Urinary bladder (tissue), 4 donors: ENCODE results near the gene PPM1F. TPM values are rescaled to one million over a fixed set of nuclear protein-coding genes. Genes with fewer than 3 reads are reported as not detected.
"Not testable (repeated sequence)": the region's sequence is repeated elsewhere in the genome, so short reads cannot be mapped to it uniquely, and the experiment has no call there.

Experiments used
- DNase-seq: peaks from one replicate; pipeline ENCODE4 v3.0.0-alpha.2; 2015; ENCODE audit errors: extremely low spot score
- H3K27ac ChIP-seq: one replicate; pipeline ENCODE4 v1.5.1; 2013; ENCODE audit warnings: low read depth, mild to moderate bottlenecking, moderate library complexity
- H3K36me3 ChIP-seq: one replicate; pipeline ENCODE4 v1.6.1; 2013; ENCODE audit warnings: mild to moderate bottlenecking, moderate library complexity; ENCODE audit not compliant: insufficient read depth
- H3K4me1 ChIP-seq: one replicate; pipeline ENCODE4 v1.6.1; 2013; ENCODE audit warnings: mild to moderate bottlenecking, moderate library complexity; ENCODE audit not compliant: insufficient read depth
- H3K4me3 ChIP-seq: one replicate; pipeline ENCODE4 v1.5.1; 2013; ENCODE audit warnings: low read depth, low read length
- WGBS: extraction: QIAGEN DNeasy Blood & Tissue Kit; methylation state at CpG from one replicate; pipeline ENCODE4 v1.1.7; 2013; 5-methylcytosine and 5-hydroxymethylcytosine counted together
- polyA plus RNA-seq: library from polyadenylated mRNA; stranded (reverse); fragments of 200-250 nt; gene quantifications from one replicate; pipeline ENCODE4 v1.2.3, GENCODE V29; 2013
- total RNA-seq: library from RNA; depleted of rRNA; stranded (reverse); fragments of >200 nt; gene quantifications from one replicate; pipeline ENCODE4 v1.2.3, GENCODE V29; 2014
- donor health status: healthy with polysubstance abuse.
- donor health status: healthy.

Gene PPM1F
- total and polyA plus RNA-seq, 2 donors, result 30.8 to 35.4 TPM

DNA sequence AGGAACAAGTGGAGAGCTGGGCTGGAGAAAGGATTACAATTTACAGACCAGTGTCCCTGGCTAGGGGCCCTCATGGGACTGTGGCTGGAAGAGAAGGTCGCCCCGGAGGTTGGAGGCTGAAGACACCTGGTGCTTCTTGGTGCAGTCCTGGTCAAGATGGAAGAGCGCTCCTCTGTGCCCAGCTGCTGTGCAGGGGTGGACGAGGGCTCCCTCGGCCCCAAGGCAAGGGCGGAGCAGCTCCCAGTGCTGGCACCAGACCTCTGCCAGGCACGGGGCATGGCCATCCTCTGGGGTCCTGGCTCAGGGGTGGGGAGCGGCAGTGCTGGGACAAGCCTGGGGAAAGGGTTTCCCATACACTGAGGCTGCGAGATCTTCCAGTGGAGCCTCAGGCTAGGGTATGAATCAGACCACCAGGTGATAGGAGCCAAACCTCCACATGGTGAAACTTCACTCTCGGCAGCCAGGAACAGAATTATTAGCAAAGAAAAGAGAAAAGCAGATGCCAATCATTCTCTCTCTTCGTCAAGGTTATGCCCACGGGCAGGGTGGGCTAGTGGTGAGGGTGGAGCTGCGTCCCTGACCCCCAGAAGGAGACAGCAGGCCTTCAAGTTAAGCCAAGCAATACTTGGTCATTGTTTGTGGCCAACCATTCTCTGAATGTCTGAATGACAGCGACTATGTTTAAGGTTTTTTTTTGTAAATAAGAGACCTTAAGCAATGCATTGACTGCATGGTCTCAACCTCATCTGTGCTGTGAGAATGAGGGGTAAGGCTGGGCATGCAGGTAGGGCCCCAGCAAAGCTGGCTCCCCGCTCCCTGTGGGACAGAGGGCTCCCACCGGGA, 32.1 kb downstream of the PPM1F start:
- H3K4me1 ChIP-seq, result no peaks in the 10 kb centered on the region
- 88% methylated on average over 16 of the region's 16 CpGs for WGBS
- H3K4me3 ChIP-seq, result no peak overlapping the region
- no peak for DNase-seq
- H3K27ac ChIP-seq, result no peak overlapping the region
- H3K36me3 ChIP-seq, result no peaks in the 10 kb centered on the region

DNA sequence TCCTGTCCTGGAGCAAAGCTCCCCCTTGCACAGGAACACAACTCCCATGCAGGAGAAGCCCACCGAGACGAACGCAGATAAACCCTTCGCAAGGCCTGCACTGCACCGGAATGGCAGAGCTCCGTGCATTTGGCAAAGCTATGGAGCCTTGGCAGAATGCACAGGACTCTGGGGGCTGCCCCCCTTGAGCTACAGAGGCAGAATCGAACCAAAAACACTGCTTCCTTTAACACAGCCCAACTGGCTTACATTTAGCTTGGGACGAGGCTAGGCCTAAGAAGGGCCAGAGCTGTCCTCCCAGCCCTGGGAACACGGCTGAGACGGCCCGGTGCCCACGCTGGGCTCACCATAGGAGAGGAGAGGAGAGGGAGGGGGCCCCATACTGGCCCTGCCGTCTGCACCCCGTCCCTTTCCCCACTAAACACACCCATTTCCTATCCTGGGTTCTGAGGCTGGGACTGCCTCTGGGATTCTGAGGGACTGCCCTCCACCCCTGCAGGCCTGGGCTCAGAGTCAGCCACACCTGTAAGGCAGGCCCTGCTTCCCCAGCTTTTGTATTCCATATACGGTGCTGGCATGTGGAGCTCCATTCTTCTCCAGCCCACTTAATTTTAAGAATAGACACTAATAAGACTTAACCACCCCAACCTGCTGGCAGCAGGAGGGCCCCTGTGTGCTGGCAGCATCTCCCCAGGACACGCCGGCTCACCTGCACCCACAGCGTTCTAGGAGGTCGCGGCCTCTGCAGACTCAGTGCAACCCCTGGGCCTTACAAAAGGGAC, 32.9 kb downstream of the PPM1F start:
- Histone ChIP-seq H3K27ac (no peak overlapping the region), H3K4me1 (no peaks in the 10 kb centered on the region), H3K4me3 (no peak overlapping the region), H3K36me3 (no peaks in the 10 kb centered on the region)
- DNase-seq, result no peak
- 81% methylated on average over 20 of the region's 20 CpGs for WGBS

DNA sequence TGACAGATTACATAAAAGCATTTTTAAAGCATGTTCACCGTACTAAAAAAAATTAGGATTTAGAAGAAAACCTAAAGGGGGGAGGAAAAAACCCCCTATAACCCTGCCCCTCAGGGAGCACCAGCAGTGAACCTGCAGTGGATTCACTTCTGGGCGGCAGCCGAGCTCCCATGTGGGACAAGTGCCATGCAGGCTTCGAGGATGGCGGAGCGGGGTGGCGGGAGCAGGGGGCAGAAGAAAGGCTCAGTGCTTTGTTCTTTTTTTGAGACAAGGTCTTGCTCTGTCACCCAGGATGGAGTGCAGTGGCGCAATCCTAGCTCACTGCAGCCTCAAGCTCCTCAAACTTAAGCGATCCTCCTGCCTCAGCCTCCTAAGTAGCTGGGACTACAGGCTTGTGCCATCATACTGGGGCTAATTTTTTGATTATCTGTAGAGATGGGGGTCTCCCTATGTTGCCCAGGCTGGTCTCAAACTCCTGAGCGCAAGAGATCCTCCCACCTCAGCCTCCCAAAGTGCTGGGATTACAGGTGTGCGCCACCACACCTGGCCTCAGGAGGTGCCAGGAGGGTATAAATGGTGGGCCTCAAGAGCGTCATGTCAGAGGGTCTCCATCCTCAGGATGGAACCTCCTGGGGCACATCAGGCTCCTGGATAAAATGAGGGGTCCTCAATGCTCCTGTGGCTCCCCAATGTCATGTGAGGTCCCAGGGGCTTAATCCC, 34.0 kb downstream of the PPM1F start:
- DNase-seq, result no peak
- Histone ChIP-seq H3K4me3 (no peak overlapping the region), H3K4me1 (no peaks in the 10 kb centered on the region), H3K27ac (no peak overlapping the region), H3K36me3 (no peaks in the 10 kb centered on the region)
- 95% methylated on average over 12 of the region's 12 CpGs for WGBS

DNA sequence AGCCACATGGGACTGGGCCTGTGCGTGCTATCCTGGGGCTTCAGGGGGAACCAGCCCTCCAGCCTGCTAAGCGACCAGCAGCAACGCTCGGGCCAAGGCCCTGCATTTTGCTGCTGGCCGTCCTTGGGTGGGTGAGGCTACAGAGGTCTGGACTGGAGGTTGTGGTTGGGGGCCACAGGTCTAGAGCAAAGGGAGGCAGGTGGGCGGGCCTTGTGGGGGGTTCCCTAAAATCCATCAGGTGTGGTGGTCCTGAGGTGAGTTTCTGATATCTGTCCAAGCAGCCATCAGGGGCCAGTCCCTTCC, 34.7 kb downstream of the PPM1F start:
- Histone ChIP-seq H3K4me1 (no peaks in the 10 kb centered on the region), H3K4me3 (no peak overlapping the region), H3K27ac (no peak overlapping the region), H3K36me3 (no peaks in the 10 kb centered on the region)
- 87% methylated on average over 6 of the region's 6 CpGs for WGBS
- DNase-seq, result no peak

DNA sequence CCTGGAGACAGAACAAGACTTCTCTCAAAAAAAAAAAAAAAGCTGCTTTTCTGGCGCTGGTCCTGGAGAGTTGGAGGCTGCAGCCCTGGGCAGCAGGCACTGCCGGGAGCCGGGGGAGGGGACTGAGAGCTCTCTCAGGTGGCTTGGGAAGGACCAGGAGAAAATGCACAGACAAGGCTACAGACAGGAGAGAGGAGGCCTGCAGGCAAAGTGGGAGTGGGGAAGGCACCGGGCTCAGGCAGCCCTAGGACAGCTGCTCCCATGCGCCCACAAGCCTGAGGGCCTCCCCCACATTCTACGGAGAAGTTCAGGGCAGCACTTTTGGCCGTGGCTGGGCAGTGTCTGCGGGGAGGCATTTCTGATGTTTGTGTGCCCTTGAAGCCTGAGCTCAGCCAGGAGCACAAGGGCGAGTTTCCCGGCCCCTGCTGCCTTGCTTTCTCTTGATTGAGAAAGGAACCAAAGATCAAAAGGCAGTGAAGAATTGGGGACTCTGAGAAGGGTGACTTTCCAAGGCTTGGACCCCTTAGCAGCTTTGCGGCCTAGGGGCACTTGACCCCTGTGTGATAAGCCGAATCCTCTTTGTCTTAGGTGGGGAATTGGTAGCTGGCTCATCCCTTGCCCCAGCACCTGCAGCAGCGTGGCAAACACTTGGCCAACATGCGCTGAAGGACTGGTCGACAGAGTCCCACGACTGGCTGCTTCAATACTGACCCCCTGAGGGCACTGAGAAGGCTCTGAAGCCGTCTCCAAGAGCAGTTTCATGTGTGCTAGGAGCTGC, 35.3 kb downstream of the PPM1F start:
- 50% methylated on average over 17 of the region's 17 CpGs for WGBS
- no peaks in the 10 kb centered on the region for H3K4me1 ChIP-seq
- H3K36me3 ChIP-seq, result no peaks in the 10 kb centered on the region
- no peak for DNase-seq
- no peak overlapping the region for H3K4me3 ChIP-seq
- no peak overlapping the region for H3K27ac ChIP-seq

DNA sequence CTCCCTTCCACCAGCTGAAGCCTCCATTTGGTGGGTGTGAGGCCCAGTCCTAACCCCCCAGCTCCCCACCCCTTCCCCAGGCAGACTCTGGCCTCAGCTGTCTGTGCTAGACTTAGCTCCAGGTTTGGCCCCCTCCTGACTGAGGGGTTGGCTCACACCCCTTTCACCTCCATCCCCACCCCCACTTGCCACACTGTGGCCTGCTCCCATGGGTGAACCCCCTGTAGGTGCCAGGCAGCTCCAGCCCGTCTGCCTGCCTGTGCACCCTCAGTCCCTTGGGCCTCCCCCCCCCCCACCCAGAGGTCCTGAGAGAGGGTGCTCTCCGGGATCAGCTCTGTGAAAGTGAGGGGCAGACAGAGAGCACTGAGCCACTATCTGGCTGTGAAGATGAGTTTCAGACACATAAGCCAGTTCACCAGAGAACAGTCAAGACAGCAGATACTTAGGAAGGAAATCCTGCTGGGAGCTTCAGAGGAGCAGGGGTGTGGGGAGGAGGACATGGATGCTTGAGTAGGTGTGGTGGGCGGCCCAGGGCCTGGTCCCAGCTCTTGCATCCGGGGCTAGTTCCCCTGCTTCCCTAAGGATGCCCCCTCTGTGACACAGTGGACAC, 36.2 kb downstream of the PPM1F start:
- no peak for DNase-seq
- H3K4me3 ChIP-seq, result no peak overlapping the region
- H3K36me3 ChIP-seq, result no peaks in the 10 kb centered on the region
- H3K27ac ChIP-seq, result no peak overlapping the region
- WGBS, result 82% methylated on average over 4 of the region's 4 CpGs
- H3K4me1 ChIP-seq, result no peaks in the 10 kb centered on the region

DNA sequence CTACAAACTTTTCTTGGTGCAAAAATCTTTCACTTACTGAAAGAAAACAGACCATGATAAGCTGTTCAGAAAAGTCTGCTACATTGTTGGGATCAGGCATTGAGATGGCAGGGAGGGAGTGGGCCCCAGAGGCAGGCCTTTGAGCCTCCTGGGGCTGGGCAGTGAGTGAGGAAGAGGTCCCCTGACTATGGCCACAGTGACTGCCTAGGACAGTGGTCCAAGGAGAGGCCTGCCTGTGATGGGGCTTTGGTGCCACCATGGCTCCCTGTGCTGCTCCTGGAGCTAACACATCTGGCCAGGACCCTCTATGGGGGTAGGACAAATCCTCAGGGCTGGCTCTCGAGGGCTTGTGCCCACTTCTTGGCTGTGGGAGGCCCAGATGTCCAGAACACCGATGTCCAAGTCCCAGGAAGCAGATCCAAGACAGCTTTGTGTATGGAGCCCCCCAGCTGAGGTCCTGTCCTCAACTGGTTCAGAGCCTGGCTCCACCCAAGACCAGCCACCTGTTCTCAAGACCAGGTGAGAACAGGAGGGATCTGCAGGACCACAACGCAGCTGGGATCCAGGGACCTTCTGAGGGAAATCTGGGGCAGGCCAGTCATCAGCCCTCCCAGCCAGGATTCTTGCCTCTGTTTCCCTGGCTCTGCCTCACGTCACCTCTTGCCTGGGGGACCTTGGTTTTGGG, 36.9 kb downstream of the PPM1F start:
- WGBS, result 90% methylated on average over 4 of the region's 4 CpGs
- H3K4me3 ChIP-seq, result no peak overlapping the region
- DNase-seq, result no peak

DNA sequence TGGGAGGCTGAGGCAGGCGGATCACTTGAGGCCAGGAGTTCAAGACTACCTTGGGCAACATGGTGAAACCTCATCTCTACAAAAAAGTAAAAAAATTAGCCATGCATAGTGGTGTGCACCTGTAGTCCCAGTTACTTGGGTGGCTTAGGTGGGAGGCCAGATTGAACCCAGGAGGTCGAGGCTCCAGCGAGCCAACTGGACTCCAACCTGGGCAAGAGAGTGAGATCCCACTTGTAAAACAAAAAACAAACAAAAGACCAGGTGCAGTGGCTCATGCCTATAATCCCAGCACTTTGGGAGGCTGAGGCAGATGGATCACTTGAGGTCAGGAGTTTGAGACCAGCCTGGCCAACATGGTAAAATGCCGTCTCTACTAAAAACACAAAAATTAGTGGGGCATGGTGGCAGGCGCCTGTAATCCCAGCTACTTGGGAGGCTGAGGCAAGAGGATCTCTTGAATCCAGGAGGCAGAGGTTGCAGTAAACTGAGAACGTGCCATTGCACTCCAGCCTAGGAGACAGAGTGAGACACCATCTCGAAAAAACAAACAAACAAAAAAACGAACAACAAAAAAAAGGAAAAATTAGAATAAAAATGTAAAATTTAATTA, 38.5 kb downstream of the PPM1F start:
- not testable (repeated sequence) for H3K4me1 ChIP-seq, H3K36me3 ChIP-seq, H3K27ac ChIP-seq, DNase-seq, H3K4me3 ChIP-seq
- WGBS, result 95% methylated on average over 8 of the region's 8 CpGs

More for the DNA sequence above, 36.9 kb downstream of the PPM1F start:
- Histone ChIP-seq H3K36me3 (no peaks in the 10 kb centered on the region), H3K27ac (no peak overlapping the region), H3K4me1 (no peaks in the 10 kb centered on the region)

DNA sequence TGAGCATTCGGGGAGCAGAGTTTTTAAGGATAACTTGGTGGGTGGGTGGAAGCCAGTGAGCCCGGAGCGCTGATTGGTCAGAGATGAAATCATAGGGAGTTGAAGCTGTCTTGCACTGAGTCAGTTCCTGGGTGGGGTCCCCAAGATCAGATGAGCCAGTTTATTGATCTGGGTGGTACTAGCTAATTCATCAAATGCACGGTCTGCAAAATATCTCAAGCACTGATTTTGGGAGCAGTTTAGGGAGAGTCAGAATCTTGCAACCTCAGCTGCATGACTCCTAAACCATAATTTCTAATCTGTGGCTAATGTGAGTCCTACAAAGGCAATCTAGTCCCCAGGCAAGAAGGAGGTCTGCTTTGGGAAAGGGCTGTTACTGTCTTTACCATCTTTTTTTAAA, 42.3 kb downstream of the PPM1F start:
- not testable (repeated sequence) for H3K36me3 ChIP-seq, H3K4me3 ChIP-seq, H3K4me1 ChIP-seq, H3K27ac ChIP-seq, DNase-seq
- WGBS, result 89% methylated on average over 4 of the region's 4 CpGs

DNA sequence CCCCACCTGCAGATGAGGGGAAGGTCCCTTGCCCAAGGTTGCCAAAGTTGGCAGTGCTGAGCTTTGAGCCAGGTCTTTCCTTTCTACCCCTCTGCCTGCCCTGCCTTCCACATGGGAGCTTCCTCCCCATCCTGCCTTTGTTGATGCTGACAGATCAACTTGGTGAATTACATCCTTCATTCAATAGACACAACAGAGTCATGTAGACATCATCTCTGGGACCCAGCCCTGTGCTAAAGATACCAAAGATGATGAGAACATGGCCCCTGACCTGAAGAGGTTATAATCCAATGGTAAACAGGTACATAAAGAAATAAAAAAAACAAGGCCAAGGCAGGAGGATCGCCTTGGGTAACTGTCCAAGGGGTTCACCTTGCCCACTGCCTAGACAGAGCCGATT, 42.8 kb downstream of the PPM1F start:
- DNase-seq, result no peak

DNA sequence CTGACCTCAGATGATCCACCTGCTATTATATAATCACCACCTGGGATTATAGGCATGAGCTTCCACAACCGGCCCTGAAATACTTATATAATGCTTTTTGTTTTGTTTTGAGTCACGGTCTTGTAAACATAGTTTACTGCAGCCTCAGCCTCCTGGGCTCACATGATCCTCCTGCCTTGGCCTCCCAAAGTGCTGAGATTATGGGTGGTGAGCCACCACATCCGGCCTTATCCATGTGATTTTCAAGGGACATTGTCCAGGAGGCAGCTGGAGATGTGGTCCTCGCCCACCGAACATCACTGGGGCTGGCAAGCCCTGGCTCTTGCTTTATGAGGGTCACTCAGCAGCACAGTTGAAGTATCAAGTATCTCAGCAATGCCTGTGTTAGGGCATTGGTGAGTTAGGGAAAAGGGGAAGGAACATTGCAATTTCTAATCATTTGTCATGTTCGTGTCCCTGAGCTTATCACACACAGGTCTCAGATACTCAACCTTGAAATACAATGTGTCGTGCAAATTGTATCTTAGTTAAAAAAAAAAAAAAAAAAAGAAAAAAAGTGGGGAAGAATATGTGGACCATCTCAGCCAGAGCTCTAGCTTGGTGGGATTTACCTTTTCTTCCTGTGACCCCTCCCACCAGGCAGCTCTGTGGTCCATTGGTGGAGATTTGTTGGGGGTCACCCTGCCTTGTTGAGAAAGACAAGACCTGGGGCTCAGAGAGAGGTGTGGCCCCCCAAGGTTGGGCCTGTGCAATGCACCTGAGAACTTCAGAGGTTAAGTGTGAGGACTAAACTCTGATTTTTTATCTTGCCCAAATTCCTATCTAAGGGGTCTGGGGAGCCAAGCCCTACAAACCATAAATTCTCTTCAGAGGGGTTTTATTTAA, 44.8 kb downstream of the PPM1F start:
- Histone ChIP-seq H3K4me1 (no peaks in the 10 kb centered on the region), H3K4me3 (no peak overlapping the region), H3K27ac (no peak overlapping the region), H3K36me3 (no peaks in the 10 kb centered on the region)
- 91% methylated on average over 7 of the region's 7 CpGs for WGBS
- no peak for DNase-seq

More for the DNA sequence above, 42.8 kb downstream of the PPM1F start:
- Histone ChIP-seq H3K4me3 (no peak overlapping the region), H3K4me1 (no peaks in the 10 kb centered on the region), H3K27ac (no peak overlapping the region), H3K36me3 (no peaks in the 10 kb centered on the region)
- 95% methylated on average over 2 of the region's 2 CpGs for WGBS
